SU-DHL-6 (cell line): Measurements from ENCODE around the gene SRF.
"Not testable (repeated sequence)": the region's sequence is repeated elsewhere in the genome, so short reads cannot be mapped to it uniquely, and the experiment has no call there.

ENCODE experiments used
- H2AFZ ChIP-seq: fragments of 200-600 bp; sonication (generic); 2 replicates; pipeline ENCODE4 v1.6.1; 2014; ENCODE audit warnings: low read depth, mild to moderate bottlenecking, moderate library complexity, mixed read lengths, antibody characterized with exemption, low read length; ENCODE audit not compliant: severe bottlenecking
- H3F3A ChIP-seq: fragments of 200-600 bp; shearing (Covaris generic); 2 replicates; pipeline ENCODE4 v1.6.0; 2016; ENCODE audit warnings: antibody characterized with exemption, mild to moderate bottlenecking; ENCODE audit not compliant: insufficient read depth
- H3K27ac ChIP-seq: fragments of 200-600 bp; sonication (generic); 2 replicates; pipeline ENCODE4 v1.5.1; 2016; ENCODE audit warnings: low read depth, mild to moderate bottlenecking, low read length, moderate library complexity, mixed read lengths
- H3K27me3 ChIP-seq: fragments of 200-600 bp; sonication (generic), shearing (Covaris generic); 2 replicates; pipeline ENCODE4 v1.6.0; 2014; ENCODE audit warnings: mild to moderate bottlenecking, low read length
- H3K36me3 ChIP-seq: fragments of 200-600 bp; sonication (generic); 2 replicates; pipeline ENCODE4 v1.6.1; 2014; ENCODE audit warnings: mild to moderate bottlenecking, low read length, mixed read lengths
- H3K4me2 ChIP-seq: fragments of 300-600, 200-600 bp; shearing (Covaris generic), sonication (generic); 2 replicates; pipeline ENCODE4 v1.6.0; 2014; ENCODE audit warnings: low read length, low read depth, mild to moderate bottlenecking; ENCODE audit not compliant: poor library complexity, severe bottlenecking
- H3K4me3 ChIP-seq: fragments of 200-600 bp; sonication (generic); 2 replicates; pipeline ENCODE4 v1.5.1; 2014; ENCODE audit warnings: antibody characterized with exemption, low read length, mild to moderate bottlenecking, mixed read lengths; ENCODE audit not compliant: insufficient read depth, poor library complexity, severe bottlenecking
- H3K79me2 ChIP-seq: fragments of 200-600 bp; sonication (generic); 2 replicates; pipeline ENCODE4 v1.6.1; 2014; ENCODE audit warnings: mild to moderate bottlenecking, low read length, moderate library complexity; ENCODE audit not compliant: insufficient read depth
- H3K9ac ChIP-seq: fragments of 200-600 bp; sonication (generic); 2 replicates; pipeline ENCODE4 v1.7.0; 2014; ENCODE audit warnings: mild to moderate bottlenecking, low read length
- H3K9me2 ChIP-seq: fragments of 200-600 bp; sonication (generic); replicated peaks from 2 replicates; pipeline ENCODE4 v1.6.1; 2014; ENCODE audit warnings: low read length; ENCODE audit not compliant: insufficient read depth
- H3K9me3 ChIP-seq: fragments of 200-600 bp; sonication (generic); 2 replicates; pipeline ENCODE4 v1.6.1; 2014; ENCODE audit warnings: low read length, mixed read lengths; ENCODE audit not compliant: insufficient read depth
- H4K20me1 ChIP-seq: fragments of 200-600 bp; sonication (generic); 2 replicates; pipeline ENCODE4 v1.6.1; 2014; ENCODE audit warnings: low read depth, mild to moderate bottlenecking, antibody characterized with exemption, low read length, moderate library complexity, mixed read lengths
- EZH2phosphoT487 ChIP-seq: fragments of 200-600 bp; sonication (generic), shearing (Covaris generic); conservative IDR thresholded peaks from 2 replicates; pipeline ENCODE4 v1.6.1; 2018; ENCODE audit warnings: mild to moderate bottlenecking, antibody characterized with exemption, low read length, moderate library complexity, mixed read lengths
- TF ChIP-seq, protein P1 (sequence below): fragments of 200-600 bp; sonication (generic); IDR thresholded peaks from one replicate; pipeline ENCODE4 v1.5.1; 2017; ENCODE audit warnings: antibody characterized with exemption, mild to moderate bottlenecking, low read length, moderate library complexity; ENCODE audit not compliant: insufficient read depth, poor library complexity, severe bottlenecking

SRF gene

DNA sequence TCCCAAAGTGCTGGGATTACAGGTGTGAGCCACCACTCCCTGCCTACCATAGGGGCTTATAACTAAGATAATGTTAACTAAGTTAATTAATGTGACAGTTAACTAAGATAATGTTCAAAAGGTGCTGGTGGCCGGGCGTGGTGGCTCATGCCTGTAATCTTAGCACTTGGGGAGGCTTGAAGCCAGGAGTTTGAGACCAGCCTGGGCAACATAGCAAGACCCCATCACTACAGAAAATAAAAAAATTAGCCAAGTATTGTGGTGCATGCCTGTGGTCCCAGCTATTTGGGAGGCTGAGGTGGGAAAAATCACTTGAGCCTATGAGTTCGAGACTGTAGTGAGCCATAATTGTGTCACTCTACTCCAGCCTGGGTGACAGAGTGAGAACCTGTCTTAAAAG lies 32.8 kb upstream of the SRF start:
- H3K27me3 ChIP-seq: no peaks in the 10 kb centered on the region
- TF ChIP-seq EZH2phosphoT487: no peak
- TF ChIP-seq, protein P1, sequence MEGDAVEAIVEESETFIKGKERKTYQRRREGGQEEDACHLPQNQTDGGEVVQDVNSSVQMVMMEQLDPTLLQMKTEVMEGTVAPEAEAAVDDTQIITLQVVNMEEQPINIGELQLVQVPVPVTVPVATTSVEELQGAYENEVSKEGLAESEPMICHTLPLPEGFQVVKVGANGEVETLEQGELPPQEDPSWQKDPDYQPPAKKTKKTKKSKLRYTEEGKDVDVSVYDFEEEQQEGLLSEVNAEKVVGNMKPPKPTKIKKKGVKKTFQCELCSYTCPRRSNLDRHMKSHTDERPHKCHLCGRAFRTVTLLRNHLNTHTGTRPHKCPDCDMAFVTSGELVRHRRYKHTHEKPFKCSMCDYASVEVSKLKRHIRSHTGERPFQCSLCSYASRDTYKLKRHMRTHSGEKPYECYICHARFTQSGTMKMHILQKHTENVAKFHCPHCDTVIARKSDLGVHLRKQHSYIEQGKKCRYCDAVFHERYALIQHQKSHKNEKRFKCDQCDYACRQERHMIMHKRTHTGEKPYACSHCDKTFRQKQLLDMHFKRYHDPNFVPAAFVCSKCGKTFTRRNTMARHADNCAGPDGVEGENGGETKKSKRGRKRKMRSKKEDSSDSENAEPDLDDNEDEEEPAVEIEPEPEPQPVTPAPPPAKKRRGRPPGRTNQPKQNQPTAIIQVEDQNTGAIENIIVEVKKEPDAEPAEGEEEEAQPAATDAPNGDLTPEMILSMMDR: no peak
- no peaks in the 10 kb centered on the region for H3K36me3 ChIP-seq
- no peaks in the 10 kb centered on the region for H3K79me2 ChIP-seq
- H3K9me2 ChIP-seq: no peaks in the 10 kb centered on the region
- no peak overlapping the region for H3K4me2 ChIP-seq
- no peak overlapping the region for H3K27ac ChIP-seq
- no peaks in the 10 kb centered on the region for H3F3A ChIP-seq
- no peak overlapping the region for H3K4me3 ChIP-seq
- H2AFZ ChIP-seq: no peak overlapping the region
- no peaks in the 10 kb centered on the region for H4K20me1 ChIP-seq
- no peaks in the 10 kb centered on the region for H3K9me3 ChIP-seq
- H3K9ac ChIP-seq: no peak overlapping the region

DNA sequence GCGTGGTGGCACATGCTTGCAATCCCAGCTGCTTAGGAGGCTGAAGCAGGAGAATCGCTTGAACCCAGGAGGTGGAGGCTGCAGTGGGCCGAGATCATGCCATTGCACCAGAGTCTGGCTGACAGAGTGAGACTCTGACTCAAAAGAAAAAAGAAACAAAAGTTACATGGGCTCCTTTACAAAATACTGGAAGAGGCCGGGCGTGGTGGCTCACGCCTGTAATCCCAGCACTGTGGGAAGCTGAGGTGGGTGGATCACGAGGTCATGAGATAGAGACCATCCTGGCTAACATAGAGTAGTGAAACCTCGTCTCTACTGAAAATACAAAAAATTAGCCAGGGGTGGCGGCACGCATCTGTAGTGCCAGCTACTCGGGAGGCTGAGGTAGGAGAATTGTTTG lies 31.1 kb upstream of the SRF start:
- H3K27ac ChIP-seq, H3K9ac ChIP-seq, H3K4me3 ChIP-seq, H3K79me2 ChIP-seq, H3K27me3 ChIP-seq, H3F3A ChIP-seq, H3K9me3 ChIP-seq, H3K9me2 ChIP-seq, H4K20me1 ChIP-seq, H3K36me3 ChIP-seq, H2AFZ ChIP-seq, H3K4me2 ChIP-seq: not testable (repeated sequence)

DNA sequence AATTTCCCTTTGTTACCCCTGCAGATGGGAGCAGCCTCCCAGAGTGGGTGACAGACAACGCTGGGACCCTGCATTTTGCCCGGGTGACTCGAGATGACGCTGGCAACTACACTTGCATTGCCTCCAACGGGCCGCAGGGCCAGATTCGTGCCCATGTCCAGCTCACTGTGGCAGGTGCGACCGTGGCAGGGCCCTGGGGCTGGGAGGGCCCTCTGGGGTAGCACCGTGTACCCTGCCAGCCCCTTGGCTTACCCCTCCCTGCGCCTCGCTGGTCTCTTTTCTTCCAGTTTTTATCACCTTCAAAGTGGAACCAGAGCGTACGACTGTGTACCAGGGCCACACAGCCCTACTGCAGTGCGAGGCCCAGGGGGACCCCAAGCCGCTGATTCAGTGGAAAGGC lies 29.4 kb upstream of the SRF start:
- Histone ChIP-seq H3K9ac (no peak overlapping the region), H3K4me2 (no peak overlapping the region), H3K4me3 (no peak overlapping the region), H3K79me2 (no peaks in the 10 kb centered on the region), H2AFZ (no peak overlapping the region), H4K20me1 (no peaks in the 10 kb centered on the region), H3K27ac (no peak overlapping the region), H3K36me3 (no peaks in the 10 kb centered on the region), H3K9me3 (no peaks in the 10 kb centered on the region), H3K9me2 (no peaks in the 10 kb centered on the region), H3K27me3 (no peaks in the 10 kb centered on the region), H3F3A (no peaks in the 10 kb centered on the region)
- TF ChIP-seq, protein P1: no peak
- TF ChIP-seq EZH2phosphoT487: no peak

DNA sequence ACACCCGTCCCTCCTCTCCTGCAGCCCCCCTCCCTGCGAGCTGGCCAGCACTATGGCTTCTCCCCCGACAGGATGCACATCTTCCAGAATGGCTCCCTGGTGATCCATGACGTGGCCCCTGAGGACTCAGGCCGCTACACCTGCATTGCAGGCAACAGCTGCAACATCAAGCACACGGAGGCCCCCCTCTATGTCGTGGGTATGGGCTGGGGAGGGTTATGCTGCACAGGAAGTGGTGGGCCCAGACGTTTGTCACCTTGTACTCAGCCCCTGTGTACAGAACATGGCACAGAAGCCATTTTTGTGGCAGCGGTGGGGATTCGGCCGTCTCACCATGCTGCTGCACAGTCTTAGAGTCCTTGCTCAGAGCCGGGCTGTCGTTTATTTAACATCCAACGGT lies 29.0 kb upstream of the SRF start:
- Histone ChIP-seq H3K9ac (no peak overlapping the region), H2AFZ (no peak overlapping the region)

More for the DNA sequence above, 29.0 kb upstream of the SRF start:
- TF ChIP-seq EZH2phosphoT487: no peak
- TF ChIP-seq, protein P1: no peak
- Histone ChIP-seq H3K27me3 (no peaks in the 10 kb centered on the region), H3K9me2 (no peaks in the 10 kb centered on the region), H3K79me2 (no peaks in the 10 kb centered on the region), H3K36me3 (no peaks in the 10 kb centered on the region), H3F3A (no peaks in the 10 kb centered on the region), H3K4me3 (no peak overlapping the region), H3K4me2 (no peak overlapping the region), H3K27ac (no peak overlapping the region), H3K9me3 (no peaks in the 10 kb centered on the region), H4K20me1 (no peaks in the 10 kb centered on the region)
